RWPE2 (cell line): ENCODE data around the gene BCAR1.
"Not testable (repeated sequence)": the region's sequence is repeated elsewhere in the genome, so short reads cannot be mapped to it uniquely, and the experiment has no call there.

Experiments used
- ATAC-seq: fragments of 200-7000 bp; cut with Tn5 transposase; 3 replicates; pipeline ENCODE4 v1.9.1; 2021; ENCODE audit warnings: low read depth
- DNase-seq: peaks from one replicate; pipeline ENCODE4 v3.0.0-alpha.2; 2020; ENCODE audit warnings: low spot score
- H3K27ac ChIP-seq: fragments of 450-650 bp; 2 replicates; pipeline ENCODE4 v1.5.1; 2017; ENCODE audit warnings: mild to moderate bottlenecking; ENCODE audit not compliant: poor library complexity, severe bottlenecking
- H3K27me3 ChIP-seq: fragments of 250-450 bp; sonication (Bioruptor Pico); 2 replicates; pipeline ENCODE4 v1.5.1; 2021; ENCODE audit warnings: mild to moderate bottlenecking, moderate library complexity; ENCODE audit not compliant: insufficient read depth, poor library complexity, severe bottlenecking
- H3K36me3 ChIP-seq: fragments of 250-450 bp; sonication (Bioruptor Pico); 2 replicates; pipeline ENCODE4 v1.5.1; 2020; ENCODE audit warnings: low read depth, mild to moderate bottlenecking, moderate library complexity
- H3K4me1 ChIP-seq: fragments of 250-450 bp; sonication (Bioruptor Pico); 2 replicates; pipeline ENCODE4 v1.5.1; 2021; ENCODE audit warnings: mild to moderate bottlenecking, moderate library complexity; ENCODE audit not compliant: insufficient read depth, poor library complexity, severe bottlenecking
- H3K4me3 ChIP-seq: fragments of 250-450 bp; sonication (Bioruptor Pico); 2 replicates; pipeline ENCODE4 v1.5.1; 2021; ENCODE audit warnings: mild to moderate bottlenecking, moderate library complexity; ENCODE audit not compliant: severe bottlenecking
- H3K9me3 ChIP-seq: fragments of 250-450 bp; sonication (Bioruptor Pico); 2 replicates; pipeline ENCODE4 v1.5.1; 2021; ENCODE audit warnings: mild to moderate bottlenecking, moderate library complexity; ENCODE audit not compliant: severe bottlenecking
- TF ChIP-seq, protein P1 (sequence below): fragments of 450-650 bp; IDR thresholded peaks from one replicate; pipeline ENCODE4 v1.5.1; 2017; ENCODE audit warnings: mild to moderate bottlenecking, moderate library complexity; ENCODE audit not compliant: poor library complexity, severe bottlenecking

The BCAR1 gene

DNA sequence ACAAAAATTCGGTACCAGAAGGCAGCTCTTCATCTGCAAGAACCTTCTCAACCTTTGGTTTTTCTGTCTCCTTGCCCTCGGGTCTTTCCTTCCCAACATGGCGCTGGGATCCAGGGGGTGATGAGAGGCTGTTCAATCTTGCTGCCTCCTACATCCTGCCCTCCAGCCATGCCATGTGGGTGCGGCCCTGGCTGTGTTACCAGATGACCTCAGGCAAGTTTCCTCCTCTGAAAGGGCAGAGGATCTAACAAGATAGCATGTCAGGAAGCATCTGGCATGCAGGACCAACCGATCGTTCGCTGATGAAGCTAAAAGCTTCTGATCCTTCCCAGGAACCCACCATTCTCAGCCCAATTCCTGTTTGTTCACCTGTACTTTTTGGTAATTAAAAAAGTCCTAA, 36.8 kb upstream of the BCAR1 start:
- no peak for DNase-seq
- Histone ChIP-seq H3K27me3 (no peaks in the 10 kb centered on the region), H3K27ac (peak overlapping the region; percentile 2), H3K4me1 (peaks cover 9% of the 10 kb centered on the region), H3K4me3 (no peak overlapping the region), H3K9me3 (no peaks in the 10 kb centered on the region), H3K36me3 (peaks cover 12% of the 10 kb centered on the region)
- ATAC-seq: no peak
- TF ChIP-seq, protein P1, sequence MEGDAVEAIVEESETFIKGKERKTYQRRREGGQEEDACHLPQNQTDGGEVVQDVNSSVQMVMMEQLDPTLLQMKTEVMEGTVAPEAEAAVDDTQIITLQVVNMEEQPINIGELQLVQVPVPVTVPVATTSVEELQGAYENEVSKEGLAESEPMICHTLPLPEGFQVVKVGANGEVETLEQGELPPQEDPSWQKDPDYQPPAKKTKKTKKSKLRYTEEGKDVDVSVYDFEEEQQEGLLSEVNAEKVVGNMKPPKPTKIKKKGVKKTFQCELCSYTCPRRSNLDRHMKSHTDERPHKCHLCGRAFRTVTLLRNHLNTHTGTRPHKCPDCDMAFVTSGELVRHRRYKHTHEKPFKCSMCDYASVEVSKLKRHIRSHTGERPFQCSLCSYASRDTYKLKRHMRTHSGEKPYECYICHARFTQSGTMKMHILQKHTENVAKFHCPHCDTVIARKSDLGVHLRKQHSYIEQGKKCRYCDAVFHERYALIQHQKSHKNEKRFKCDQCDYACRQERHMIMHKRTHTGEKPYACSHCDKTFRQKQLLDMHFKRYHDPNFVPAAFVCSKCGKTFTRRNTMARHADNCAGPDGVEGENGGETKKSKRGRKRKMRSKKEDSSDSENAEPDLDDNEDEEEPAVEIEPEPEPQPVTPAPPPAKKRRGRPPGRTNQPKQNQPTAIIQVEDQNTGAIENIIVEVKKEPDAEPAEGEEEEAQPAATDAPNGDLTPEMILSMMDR: no peak

- Histone ChIP-seq H3K4me3 (no peak overlapping the region), H3K4me1 (peaks cover 12% of the 10 kb centered on the region), H3K36me3 (peaks cover 7% of the 10 kb centered on the region), H3K9me3 (no peaks in the 10 kb centered on the region), H3K27ac (no peak overlapping the region), H3K27me3 (no peaks in the 10 kb centered on the region)
- ATAC-seq (no peak), DNase-seq (no peak)
- TF ChIP-seq, protein P1: no peak
Measured at GRCh38 chr16:75287708-75288107, 36.3 kb upstream of the BCAR1 start.

GRCh38 chr16:75286389-75286788, 35.0 kb upstream of the BCAR1 start:
- Histone ChIP-seq H3K4me3 (no peak overlapping the region), H3K27me3 (no peaks in the 10 kb centered on the region), H3K27ac (no peak overlapping the region), H3K36me3 (no peaks in the 10 kb centered on the region), H3K4me1 (peaks cover 17% of the 10 kb centered on the region), H3K9me3 (no peaks in the 10 kb centered on the region)
- ATAC-seq: no peak
- TF ChIP-seq, protein P1: no peak
- no peak for DNase-seq

DNA sequence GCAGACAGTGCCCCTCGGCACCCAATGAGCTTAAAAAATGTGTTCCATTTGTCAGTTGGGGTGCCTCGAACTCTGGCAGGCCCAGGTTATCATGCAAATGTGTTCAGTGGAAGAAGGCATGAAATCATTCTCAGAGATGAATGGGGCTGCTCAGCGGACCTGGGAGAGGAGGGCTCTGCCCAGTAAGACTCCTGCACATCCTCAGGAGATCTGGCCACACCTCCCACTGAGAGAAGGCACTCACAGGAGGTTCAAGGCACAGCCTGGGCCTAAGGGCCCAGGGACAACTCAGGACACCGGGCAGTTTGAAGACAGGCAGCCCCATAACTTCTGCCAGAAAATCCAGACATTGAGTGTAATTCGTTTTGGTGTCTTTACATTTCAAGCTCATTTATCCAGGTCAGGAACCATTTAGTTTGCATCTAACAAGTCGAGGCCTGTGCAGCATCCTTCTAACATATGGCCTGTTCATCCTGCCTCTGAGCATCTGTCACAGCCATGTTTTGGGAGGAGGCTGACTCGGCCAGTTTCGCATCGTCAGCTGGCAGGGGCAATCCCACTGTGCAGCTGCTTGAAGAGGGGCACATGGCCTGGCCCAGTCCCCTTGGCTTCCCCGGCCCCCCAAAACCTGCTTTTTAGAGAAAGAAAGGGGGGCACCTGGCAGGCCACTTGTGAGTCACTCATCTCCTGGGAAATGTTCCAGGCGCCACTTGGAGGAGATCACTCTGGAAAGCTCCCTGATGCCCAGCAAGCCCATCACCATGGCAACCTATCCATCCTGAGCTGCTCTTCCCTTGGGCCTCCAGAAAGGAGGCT, 31.2 kb upstream of the BCAR1 start:
- H3K4me3 ChIP-seq: no peak overlapping the region
- peaks cover 23% of the 10 kb centered on the region for H3K4me1 ChIP-seq
- TF ChIP-seq, protein P1: no peak
- no peaks in the 10 kb centered on the region for H3K27me3 ChIP-seq
- no peaks in the 10 kb centered on the region for H3K36me3 ChIP-seq
- ATAC-seq (peak; percentile 52), DNase-seq (no peak)
- H3K9me3 ChIP-seq: no peaks in the 10 kb centered on the region
- H3K27ac ChIP-seq: peak overlapping the region; percentile 14

DNA sequence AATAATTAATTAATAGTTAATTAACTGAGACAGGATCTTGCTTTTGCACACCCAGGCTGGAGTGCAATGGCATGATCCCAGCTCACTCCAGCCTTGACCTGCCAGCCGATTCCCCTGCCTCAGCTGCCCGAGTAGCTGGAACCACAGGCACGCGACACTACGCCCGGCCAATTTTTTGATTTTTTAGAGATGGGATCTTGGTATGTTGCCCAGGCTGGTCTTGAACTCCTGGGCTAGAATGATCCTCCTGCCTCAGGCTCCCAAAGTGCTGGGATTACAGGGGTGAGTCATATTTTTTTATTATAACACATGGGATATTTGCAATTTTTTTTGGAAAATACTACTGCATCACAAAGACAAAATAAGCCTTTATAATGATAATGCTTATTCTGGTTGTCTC, 30.4 kb upstream of the BCAR1 start:
- DNase-seq (no peak), ATAC-seq (no peak)
- Histone ChIP-seq H3K9me3 (no peaks in the 10 kb centered on the region), H3K27ac (no peak overlapping the region), H3K4me1 (peaks cover 23% of the 10 kb centered on the region), H3K4me3 (no peak overlapping the region), H3K36me3 (no peaks in the 10 kb centered on the region), H3K27me3 (no peaks in the 10 kb centered on the region)
- TF ChIP-seq, protein P1: no peak

DNA sequence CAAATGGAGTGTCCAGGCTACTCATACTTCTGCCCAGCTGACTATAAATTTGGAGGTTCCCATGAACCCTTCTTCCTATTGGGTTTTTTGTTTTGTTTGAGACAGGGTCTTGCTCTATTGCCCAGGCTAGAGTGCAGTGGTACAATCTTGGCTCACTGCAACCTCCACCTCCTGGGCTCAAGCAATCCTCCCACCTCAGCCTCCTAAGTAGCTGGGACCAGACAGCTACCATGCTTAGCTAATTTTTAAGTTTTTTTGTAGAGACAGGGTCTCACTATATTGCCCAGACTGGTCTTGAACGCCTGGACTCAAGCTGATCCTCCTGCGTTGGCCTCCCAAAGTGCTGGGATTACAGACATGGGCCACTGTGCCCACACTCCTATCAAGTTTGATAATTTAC, 29.6 kb upstream of the BCAR1 start:
- H3K4me1 ChIP-seq: peaks cover 23% of the 10 kb centered on the region
- DNase-seq, ATAC-seq, H3K27me3 ChIP-seq, H3K36me3 ChIP-seq, H3K4me3 ChIP-seq, H3K27ac ChIP-seq, H3K9me3 ChIP-seq: not testable (repeated sequence)
